ENCODE data around the gene DHCR24. TPM values are rescaled to one million over a fixed set of nuclear protein-coding genes. Genes with fewer than 3 reads are reported as not detected.

Gene DHCR24
- total and polyA plus RNA-seq, 2 donors (not counting 3 experiments of a cell fraction or from before 2014, with no cell fraction given), result 223 to 239 TPM

GRCh38 chr1:54931275-54931840 is 44.4 kb upstream of the DHCR24 start:
- FAIRE-seq (no peak), DNase-seq (ENCODE audit: low read depth, low spot score) (no peak)
- Histone ChIP-seq H3K9ac (replicated peaks; ENCODE audit: extremely low read depth, insufficient read depth, low read length) (no peak overlapping the region), H3K27me3 (ENCODE audit: control insufficient read depth in 2 of 2, insufficient read depth in 2 of 2, low read length in 2 of 2) (peaks cover 2 to 4% of the 10 kb centered on the region in 2 experiments), H4K20me1 (replicated peaks; ENCODE audit: control insufficient read depth, extremely low read depth, insufficient read depth, low read length) (no peaks in the 10 kb centered on the region), H3K9me3 (replicated peaks; ENCODE audit: control insufficient read depth, insufficient read depth, low read length) (no peaks in the 10 kb centered on the region), H3K79me2 (ENCODE audit: control insufficient read depth, insufficient read depth, low read length) (no peaks in the 10 kb centered on the region), H3K4me2 (ENCODE audit: insufficient read depth, low read length) (no peak overlapping the region), H3K4me3 (replicated peaks in 1 of 3; ENCODE audit: insufficient read depth in 1 of 3, low read depth in 1 of 3, low read length in 3 of 3) (no peak overlapping the region), H3K27ac (ENCODE audit: insufficient read depth, low read depth, low read length) (no peak overlapping the region), H3K36me3 (ENCODE audit: control insufficient read depth in 2 of 2, extremely low read depth in 1 of 2, insufficient read depth in 2 of 2, low read length in 2 of 2) (no peaks in the 10 kb centered on the region), H2AFZ (ENCODE audit: low read depth, low read length) (no peak overlapping the region), H3K9me1 (replicated peaks; ENCODE audit: control insufficient read depth, extremely low read depth, insufficient read depth, low read length) (no peaks in the 10 kb centered on the region), H3K4me1 (ENCODE audit: control insufficient read depth, extremely low read depth, insufficient read depth, low read length) (no peaks in the 10 kb centered on the region)
- no TSS peak for BruUV-seq (replicated peaks)
- intact Hi-C loops (cut with micrococcal nuclease) (no loop called here), dilution Hi-C loops (cut with MboI; ENCODE audit: extremely low pct_ligation_motif_present, low sequenced_read_pairs) (loop anchor here (10.0 kb wide), 1 partner anchor 73 kb away; no protein-coding TSS in a partner anchor)
- ChIA-PET POLR2A (no interaction called here), CTCF (interaction anchor here (1.3 kb wide), 1 partner anchor 14 kb away, joined by 6 read pairs; no protein-coding TSS in a partner anchor)
- TF ChIP-seq FOS (IDR thresholded peaks at IDR 0.05; ENCODE audit: borderline replicate concordance, insufficient read depth, low read length) (no peak), EZH2 (IDR thresholded peaks at IDR 0.05; ENCODE audit: borderline replicate concordance, low read depth, low read length, severe bottlenecking) (no peak), MAX (IDR thresholded peaks at IDR 0.05; ENCODE audit: insufficient read depth, insufficient read length) (no peak), POLR2A (IDR thresholded peaks at IDR 0.05; ENCODE audit: low read depth, low read length) (no peak), JUN (IDR thresholded peaks at IDR 0.05; ENCODE audit: borderline replicate concordance, insufficient read depth, insufficient read length, low read depth) (no peak), GATA2 (IDR thresholded peaks at IDR 0.05; ENCODE audit: insufficient read depth, insufficient read length, low read depth, low read length) (no peak), CTCF (IDR thresholded peaks at IDR 0.05; ENCODE audit: extremely low read depth in 1 of 2, insufficient read depth in 1 of 2, low read depth in 1 of 2, low read length in 2 of 2) (no peak), POLR2AphosphoS5 (IDR thresholded peaks at IDR 0.05; ENCODE audit: insufficient read depth, low read depth, low read length) (no peak)

All from endothelial cell of umbilical vein (primary cell).